ENCODE data around the gene RAB6B. TPM values are rescaled to one million over a fixed set of nuclear protein-coding genes. Genes with fewer than 3 reads are reported as not detected.

RAB6B gene
- total RNA-seq, 1 donor from 2014 or later = 1.6 TPM

- Histone ChIP-seq H3K9me3 (ENCODE audit: control insufficient read depth in 3 of 3, low read length in 3 of 3) (no peaks in the 10 kb centered on the region), H3K36me3 (ENCODE audit: control insufficient read depth in 3 of 3, insufficient read depth in 3 of 3, low read length in 3 of 3) (no peaks in the 10 kb centered on the region), H3K27ac (ENCODE audit: low read depth, low read length) (no peak overlapping the region), H3K4me3 (ENCODE audit: low read length in 3 of 3) (no peak overlapping the region), H3K9ac (ENCODE audit: low read depth in 1 of 3, low read length in 3 of 3) (no peak overlapping the region), H3K4me1 (ENCODE audit: control insufficient read depth in 3 of 3, insufficient read depth in 3 of 3, low read length in 3 of 3) (no peaks in the 10 kb centered on the region), H3K27me3 (ENCODE audit: control insufficient read depth in 3 of 3, insufficient read depth in 3 of 3, low read length in 3 of 3) (no peaks in the 10 kb centered on the region)
These were observed 120.4 kb downstream of the RAB6B start for GRCh38 chr3:133775309-133775708.

Other genes with a start within 250 kb of the RAB6B start
- gene TOPBP1, start 233.9 kb downstream of the RAB6B start, total RNA-seq = 21.4 TPM
- 3.1 TPM for gene TF, start 149.5 kb downstream of the RAB6B start, total RNA-seq
- 40.7 TPM for gene SRPRB, start 90.1 kb downstream of the RAB6B start, total RNA-seq
- 0.52 TPM for gene SLCO2A1, start 134.0 kb upstream of the RAB6B start, total RNA-seq